ENCODE data around the gene ATAD3A.
"Not testable (repeated sequence)": the region's sequence is repeated elsewhere in the genome, so short reads cannot be mapped to it uniquely, and the experiment has no call there.

- TF ChIP-seq CTCF (IDR thresholded peaks at IDR 0.05; ENCODE audit: low read depth, low read length, poor library complexity, severe bottlenecking); EZH2phosphoT487 (IDR thresholded peaks at IDR 0.05; ENCODE audit: borderline replicate concordance, low read length): not testable (repeated sequence)
Measured at GRCh38 chr1:1484976-1485750, 26.8 kb upstream of the ATAD3A start.
